ENCODE results near the gene LRBA.
A peak's percentile ranks its signal among the peaks of the same experiment; 100 is the strongest.

Gene LRBA

GRCh38 chr4:150625033-150625432, 390.1 kb downstream of the LRBA start:
- H3K4me3 ChIP-seq (ENCODE audit: low read depth, low read length): no peak overlapping the region
- DNase-seq (ENCODE audit: low read depth): no peak
- TF ChIP-seq, protein P1, sequence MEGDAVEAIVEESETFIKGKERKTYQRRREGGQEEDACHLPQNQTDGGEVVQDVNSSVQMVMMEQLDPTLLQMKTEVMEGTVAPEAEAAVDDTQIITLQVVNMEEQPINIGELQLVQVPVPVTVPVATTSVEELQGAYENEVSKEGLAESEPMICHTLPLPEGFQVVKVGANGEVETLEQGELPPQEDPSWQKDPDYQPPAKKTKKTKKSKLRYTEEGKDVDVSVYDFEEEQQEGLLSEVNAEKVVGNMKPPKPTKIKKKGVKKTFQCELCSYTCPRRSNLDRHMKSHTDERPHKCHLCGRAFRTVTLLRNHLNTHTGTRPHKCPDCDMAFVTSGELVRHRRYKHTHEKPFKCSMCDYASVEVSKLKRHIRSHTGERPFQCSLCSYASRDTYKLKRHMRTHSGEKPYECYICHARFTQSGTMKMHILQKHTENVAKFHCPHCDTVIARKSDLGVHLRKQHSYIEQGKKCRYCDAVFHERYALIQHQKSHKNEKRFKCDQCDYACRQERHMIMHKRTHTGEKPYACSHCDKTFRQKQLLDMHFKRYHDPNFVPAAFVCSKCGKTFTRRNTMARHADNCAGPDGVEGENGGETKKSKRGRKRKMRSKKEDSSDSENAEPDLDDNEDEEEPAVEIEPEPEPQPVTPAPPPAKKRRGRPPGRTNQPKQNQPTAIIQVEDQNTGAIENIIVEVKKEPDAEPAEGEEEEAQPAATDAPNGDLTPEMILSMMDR (conservative IDR thresholded peaks at IDR 0.05; ENCODE audit: low read depth, low read length): no peak

DNA sequence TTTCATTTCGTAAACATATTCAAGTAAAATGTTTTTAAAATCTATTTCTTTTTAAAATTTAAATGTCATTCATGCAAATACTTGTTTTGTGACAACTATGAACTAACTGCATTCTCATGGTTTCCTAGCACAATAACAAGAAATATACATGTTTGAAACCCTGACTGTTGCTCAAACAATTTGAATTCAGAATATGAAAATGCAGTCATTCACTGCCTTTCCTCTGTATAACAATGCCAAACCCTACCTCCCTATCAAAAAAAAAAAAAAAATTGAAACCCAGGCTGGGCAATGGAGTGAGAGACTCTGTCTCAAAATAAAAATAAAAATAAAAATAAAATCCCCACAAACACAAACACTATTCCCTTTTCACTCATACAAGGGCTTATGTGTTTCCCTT, 391.0 kb downstream of the LRBA start:
- TF ChIP-seq, protein P1 (conservative IDR thresholded peaks at IDR 0.05; ENCODE audit: low read depth, low read length): no peak
- no peak for DNase-seq (ENCODE audit: low read depth)
- no peak overlapping the region for H3K4me3 ChIP-seq (ENCODE audit: low read depth, low read length)

- DNase-seq (ENCODE audit: low read depth): peak; percentile 6
- H3K4me3 ChIP-seq (ENCODE audit: low read depth, low read length): peak overlapping the region; percentile 7
- TF ChIP-seq, protein P1 (conservative IDR thresholded peaks at IDR 0.05; ENCODE audit: low read depth, low read length): no peak
Measured at GRCh38 chr4:150619042-150619441, 396.0 kb downstream of the LRBA start.

GRCh38 chr4:150609131-150609530, 406.0 kb downstream of the LRBA start:
- H3K4me3 ChIP-seq (ENCODE audit: low read depth, low read length): no peak overlapping the region
- TF ChIP-seq, protein P1 (conservative IDR thresholded peaks at IDR 0.05; ENCODE audit: low read depth, low read length): no peak
- peak; percentile 14 for DNase-seq (ENCODE audit: low read depth)

DNA sequence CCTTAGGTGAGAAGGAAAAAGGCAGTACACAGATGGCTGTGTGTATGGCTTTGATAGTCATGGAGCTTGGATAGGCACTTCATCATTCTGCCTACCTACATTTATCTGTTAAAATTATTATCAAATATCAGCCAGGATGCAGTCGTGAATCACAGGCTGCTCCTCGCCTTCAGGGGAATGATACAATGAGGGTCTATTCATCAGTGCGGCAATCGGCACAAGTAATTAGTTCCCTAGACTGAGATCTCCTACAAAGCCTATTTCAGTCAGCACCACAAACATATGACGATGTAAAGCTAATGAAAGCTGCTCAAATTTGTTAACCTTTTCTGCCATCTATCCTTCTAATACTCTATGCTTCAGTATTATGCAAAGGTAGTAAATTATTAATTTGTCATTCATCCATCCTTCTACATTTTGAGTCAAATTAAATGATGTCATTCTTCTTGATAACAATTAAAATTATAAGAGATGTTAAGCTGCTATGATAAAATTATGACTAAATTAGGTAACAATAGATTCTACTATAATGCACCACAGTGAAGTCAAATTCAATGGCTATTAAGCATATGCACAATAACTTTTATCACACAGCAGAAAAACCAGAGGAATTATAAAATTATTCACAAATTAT, 414.2 kb downstream of the LRBA start:
- no peak for DNase-seq (ENCODE audit: low read depth)
- TF ChIP-seq, protein P1 (conservative IDR thresholded peaks at IDR 0.05; ENCODE audit: low read depth, low read length): no peak
- H3K4me3 ChIP-seq (ENCODE audit: low read depth, low read length): no peak overlapping the region

- TF ChIP-seq, protein P1 (conservative IDR thresholded peaks at IDR 0.05; ENCODE audit: low read depth, low read length): no peak
- no peak overlapping the region for H3K4me3 ChIP-seq (ENCODE audit: low read depth, low read length)
- DNase-seq (ENCODE audit: low read depth): no peak
Measured at GRCh38 chr4:150599547-150599946, 415.5 kb downstream of the LRBA start.

GRCh38 chr4:150598909-150599308, 416.2 kb downstream of the LRBA start:
- DNase-seq (ENCODE audit: low read depth): no peak
- H3K4me3 ChIP-seq (ENCODE audit: low read depth, low read length): no peak overlapping the region
- TF ChIP-seq, protein P1 (conservative IDR thresholded peaks at IDR 0.05; ENCODE audit: low read depth, low read length): no peak

Data from choroid plexus epithelial cell (primary cell).